HG02884 (cell line): ENCODE measurements around the gene NUDT14.

Experiments
- ATAC-seq: cut with Tn5 transposase; IDR thresholded peaks from one replicate; pipeline ENCODE4 v1.9.1; 2021; ENCODE audit warnings: mild to moderate bottlenecking, moderate library complexity; ENCODE audit not compliant: unreplicated experiment

The NUDT14 gene

DNA sequence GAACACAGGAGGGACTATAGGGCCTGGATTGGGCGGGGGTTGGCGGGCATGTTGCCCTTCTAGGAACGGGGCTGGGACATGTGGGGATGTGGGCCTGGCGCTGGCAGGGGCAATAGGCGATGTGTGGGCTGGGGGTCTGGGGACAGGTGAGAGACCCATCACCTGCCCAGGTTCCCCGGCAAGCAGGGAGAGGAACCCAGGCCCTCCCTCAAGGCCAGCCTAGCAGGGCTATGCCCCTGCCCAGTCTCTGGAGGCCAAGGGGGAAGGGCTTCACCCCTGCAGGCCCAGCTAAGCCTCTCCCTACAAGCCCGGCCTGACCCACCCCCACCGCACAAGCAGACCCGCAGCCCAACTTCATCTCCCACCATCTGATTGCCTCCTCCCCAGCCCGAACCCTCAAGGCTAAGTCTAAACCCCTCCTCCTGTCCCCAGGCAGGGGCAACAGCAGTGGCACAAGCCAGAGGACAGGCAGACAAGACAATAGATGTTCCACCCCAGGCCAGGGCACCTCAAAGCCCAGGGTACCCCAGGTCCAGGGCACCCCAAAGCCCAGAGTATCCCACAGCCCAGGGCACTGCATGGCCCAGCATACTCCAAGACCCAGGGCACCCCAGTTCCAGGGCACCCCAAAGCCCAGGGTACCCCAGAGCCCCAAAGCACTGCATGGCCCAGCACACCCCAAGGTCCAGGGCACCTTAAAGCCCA lies 19.0 kb downstream of the NUDT14 start:
- no peak for ATAC-seq

- ATAC-seq, result no peak
Observed at GRCh38 chr14:105161309-105161708, 19.8 kb downstream of the NUDT14 start.

DNA sequence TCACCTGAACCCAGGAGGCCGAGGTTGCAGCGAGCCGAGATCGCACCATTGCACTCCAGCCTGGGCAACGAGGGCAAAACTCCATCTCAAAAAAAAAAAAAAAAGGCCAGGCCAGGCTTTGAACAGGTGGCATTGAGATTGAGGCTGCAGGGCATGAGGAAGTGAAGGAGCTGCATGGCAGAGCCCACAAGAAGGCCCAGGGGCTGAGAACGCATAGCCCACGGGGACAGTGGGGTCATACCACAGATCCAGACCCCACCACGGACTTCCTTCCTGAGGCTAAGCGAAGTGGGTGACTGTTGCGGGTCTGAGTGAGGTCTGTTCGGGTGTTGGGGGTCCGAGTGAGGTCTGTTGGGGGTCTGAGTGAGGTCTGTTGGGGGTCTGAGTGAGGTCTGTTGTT lies 20.3 kb downstream of the NUDT14 start:
- ATAC-seq, result no peak

DNA sequence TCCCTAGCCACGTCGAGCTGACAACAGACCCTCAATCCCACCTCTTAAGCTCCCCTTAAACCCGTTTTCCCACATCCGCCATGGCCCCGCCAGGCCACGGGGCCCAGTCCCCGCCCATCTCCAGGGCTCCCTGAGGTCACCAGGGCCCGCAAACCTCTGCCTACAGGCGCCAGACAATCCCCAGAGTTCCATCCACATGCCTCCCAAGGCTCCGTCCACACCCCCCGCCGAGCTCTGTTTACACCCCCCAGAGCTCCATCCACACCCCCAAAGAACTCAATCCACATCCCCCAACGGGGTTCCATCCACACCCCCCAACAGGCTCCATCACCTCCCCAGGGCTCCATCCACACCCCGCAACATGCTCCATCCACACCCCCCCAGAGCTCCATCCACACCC lies 21.8 kb downstream of the NUDT14 start:
- no peak for ATAC-seq

DNA sequence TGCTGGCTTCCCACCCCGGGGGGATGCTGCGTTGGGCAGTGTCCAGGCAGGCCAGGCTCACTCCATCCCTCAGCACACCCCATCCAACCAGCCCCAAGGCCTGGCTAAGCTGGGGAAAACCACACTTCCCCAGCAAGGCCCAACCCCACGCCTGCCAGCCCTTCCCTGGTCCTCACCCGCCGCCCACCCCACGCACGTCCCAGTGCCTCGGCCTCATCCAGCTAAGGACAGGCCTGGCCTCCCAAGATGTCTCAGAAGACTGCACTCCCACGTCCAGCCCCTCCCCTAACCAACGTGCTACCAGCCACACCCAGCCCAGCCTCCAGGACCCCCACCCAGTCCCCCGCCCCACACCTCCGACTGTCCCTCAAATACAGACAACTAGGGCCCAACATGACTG lies 22.3 kb downstream of the NUDT14 start:
- ATAC-seq, result no peak

GRCh38 chr14:105157872-105158271 lies 23.2 kb downstream of the NUDT14 start:
- no peak for ATAC-seq

GRCh38 chr14:105156414-105157375 lies 24.4 kb downstream of the NUDT14 start:
- ATAC-seq, result no peak

- no peak for ATAC-seq
Observed at GRCh38 chr14:105155681-105156413, 25.3 kb downstream of the NUDT14 start.

DNA sequence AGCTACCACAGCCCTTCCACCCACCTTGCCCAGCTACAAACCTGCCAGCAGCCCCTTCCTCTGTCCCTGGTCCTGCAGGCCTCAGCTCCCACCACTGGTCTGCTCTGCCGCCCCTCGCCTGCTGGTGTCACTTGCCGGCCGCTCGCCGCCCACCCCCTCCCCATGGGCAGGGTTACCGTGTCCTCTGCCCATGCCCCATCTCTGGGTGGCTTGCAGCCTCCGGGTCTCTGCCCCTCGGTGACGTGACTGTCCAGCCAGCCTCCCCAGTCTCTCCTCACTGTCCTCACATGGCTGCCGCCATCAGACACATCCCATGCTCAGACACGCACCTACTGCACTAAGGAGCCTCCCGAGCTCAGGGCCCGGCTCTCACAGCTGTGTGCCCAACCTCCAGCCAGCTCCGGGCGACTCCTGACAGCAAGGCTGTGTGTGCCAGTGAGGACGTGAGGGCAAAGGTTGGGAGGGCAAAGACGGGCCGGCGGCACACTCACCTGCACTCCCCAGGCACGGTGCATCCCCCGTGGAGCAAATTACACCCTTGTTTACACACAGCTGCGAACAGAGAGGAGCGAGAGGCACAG lies 26.0 kb downstream of the NUDT14 start:
- ATAC-seq, result no peak

- no peak for ATAC-seq
Observed at GRCh38 chr14:105154476-105154871, 26.6 kb downstream of the NUDT14 start.

DNA sequence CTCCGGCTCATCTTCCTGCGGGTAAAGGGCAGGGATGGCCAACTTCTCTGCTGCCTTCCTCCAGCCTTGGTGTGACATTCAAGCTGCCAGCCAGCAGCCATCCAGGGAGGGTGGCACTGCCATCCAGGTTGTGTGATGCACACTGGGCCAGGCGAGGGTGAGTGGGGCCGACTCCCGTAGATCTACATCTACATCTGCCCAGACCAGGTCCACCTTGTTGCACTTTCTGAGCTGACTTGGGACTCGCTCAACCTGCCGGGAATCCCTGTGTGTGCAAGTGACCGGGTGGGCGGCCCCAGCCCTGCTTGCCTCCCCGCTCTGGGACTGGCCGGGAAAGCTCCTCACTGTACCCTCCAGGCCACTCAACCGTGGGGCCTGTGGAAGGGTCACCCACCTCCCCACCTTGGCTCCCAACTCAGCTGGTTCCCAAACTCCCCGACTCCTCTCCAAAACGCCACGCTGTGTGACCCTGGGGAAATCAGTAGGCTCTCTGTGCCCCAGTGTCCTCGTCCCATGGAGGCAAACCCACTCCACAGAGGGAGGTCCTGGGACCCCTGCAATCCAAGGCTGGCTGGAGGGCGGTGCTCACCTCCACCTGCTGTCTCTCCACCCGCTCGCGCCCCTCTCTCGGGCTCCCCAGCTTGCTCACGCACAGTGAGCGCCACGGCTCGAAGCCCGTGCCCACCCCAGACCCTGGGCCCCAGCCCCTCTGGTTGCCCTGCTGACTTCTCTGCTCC lies 27.2 kb downstream of the NUDT14 start:
- no peak for ATAC-seq

GRCh38 chr14:105153331-105153731 lies 27.8 kb downstream of the NUDT14 start:
- ATAC-seq, result no peak

GRCh38 chr14:105152794-105153241 lies 28.3 kb downstream of the NUDT14 start:
- no peak for ATAC-seq

GRCh38 chr14:105151838-105152793 lies 29.0 kb downstream of the NUDT14 start:
- no peak for ATAC-seq

- no peak for ATAC-seq
Observed at GRCh38 chr14:105151084-105151837, 29.9 kb downstream of the NUDT14 start.

DNA sequence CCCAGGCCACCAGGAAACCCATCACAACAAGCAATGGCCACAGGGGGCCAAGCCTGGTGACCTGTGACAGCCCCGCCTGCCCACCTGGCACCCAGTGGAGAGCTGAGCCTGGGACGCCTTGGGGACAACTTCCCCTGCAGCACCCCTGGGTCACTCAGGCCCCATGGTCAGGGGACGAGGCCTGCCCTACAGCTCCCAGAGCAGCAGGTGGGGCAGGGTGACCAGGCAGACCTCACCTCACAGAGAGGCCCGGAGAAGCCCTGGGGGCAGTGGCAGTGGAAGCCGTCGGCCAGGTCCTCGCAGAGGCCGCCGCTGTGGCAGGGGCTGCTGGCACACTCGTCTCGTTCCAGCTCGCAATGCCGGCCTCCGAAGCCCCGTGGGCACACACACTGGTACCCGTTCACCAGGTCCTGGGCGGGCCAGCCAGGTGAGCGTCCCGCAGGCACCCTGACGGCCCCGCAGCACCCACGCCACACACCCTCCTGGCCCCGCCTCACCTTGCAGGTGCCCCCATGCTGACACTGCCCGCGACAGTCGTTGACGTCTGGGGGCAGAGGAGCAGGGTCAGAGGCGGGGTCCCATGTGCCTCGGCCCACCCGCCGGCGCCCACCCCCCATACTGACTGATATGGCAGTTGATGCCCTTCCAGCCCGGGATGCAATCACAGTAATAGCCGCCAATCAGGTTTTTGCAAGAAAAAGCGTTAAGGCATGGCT lies 30.6 kb downstream of the NUDT14 start:
- no peak for ATAC-seq

GRCh38 chr14:105150026-105150367 lies 31.1 kb downstream of the NUDT14 start:
- ATAC-seq, result no peak
